Neuronal stem cell (in vitro differentiated cells): ENCODE results near the gene BIN1.

Source experiments
- DNase-seq: peaks from one replicate; pipeline ENCODE4 v3.0.0-alpha.2; 2013; ENCODE audit warnings: low spot score
- H2AFZ ChIP-seq: one replicate; pipeline ENCODE4 v1.6.1; 2013; ENCODE audit warnings: mild to moderate bottlenecking, low read length, inconsistent platforms
- H2AK5ac ChIP-seq: 2 replicates; pipeline ENCODE4 v1.6.1; 2013; ENCODE audit warnings: low read depth, mild to moderate bottlenecking, inconsistent platforms, low read length, moderate library complexity, mixed read lengths
- H2BK120ac ChIP-seq: 2 replicates; pipeline ENCODE4 v1.6.1; 2013; ENCODE audit warnings: low read depth, mild to moderate bottlenecking, inconsistent platforms, low read length, moderate library complexity, mixed read lengths
- H2BK12ac ChIP-seq: one replicate; pipeline ENCODE4 v1.6.1; 2013; ENCODE audit warnings: low read length, inconsistent platforms
- H2BK15ac ChIP-seq: 2 replicates; pipeline ENCODE4 v1.6.1; 2013; ENCODE audit warnings: mild to moderate bottlenecking, low read length, inconsistent platforms, mixed read lengths
- H2BK5ac ChIP-seq: one replicate; pipeline ENCODE4 v1.6.1; 2013; ENCODE audit warnings: inconsistent platforms, mild to moderate bottlenecking, low read length, moderate library complexity
- H3K14ac ChIP-seq: one replicate; pipeline ENCODE4 v1.6.1; 2013; ENCODE audit warnings: low read length, inconsistent platforms
- H3K18ac ChIP-seq: 2 replicates; pipeline ENCODE4 v1.6.1; 2013; ENCODE audit warnings: low read length, inconsistent platforms
- H3K23ac ChIP-seq: 2 replicates; pipeline ENCODE4 v1.6.1; 2013; ENCODE audit warnings: low read depth, mild to moderate bottlenecking, mixed read lengths, low read length, inconsistent platforms; ENCODE audit not compliant: poor library complexity
- H3K27ac ChIP-seq: replicated peaks from 3 replicates; pipeline ENCODE4 v1.5.1; 2013; ENCODE audit warnings: low read length, inconsistent platforms
- H3K27me3 ChIP-seq, 3 experiments: 2 replicates each; pipeline ENCODE4 v1.6.1; 2013; ENCODE audit warnings: low read length in 3 of 3, mild to moderate bottlenecking in 2 of 3, inconsistent platforms in 1 of 3, low read depth in 1 of 3, mixed read lengths in 1 of 3, moderate library complexity in 1 of 3; ENCODE audit not compliant: control insufficient read depth in 3 of 3, insufficient read depth in 3 of 3
- H3K36me3 ChIP-seq, 2 donors: replicated peaks in 1 of 2; 2 replicates each; pipeline ENCODE4 v1.6.1; 2013; ENCODE audit warnings: low read length in 2 of 2; ENCODE audit not compliant: control insufficient read depth in 2 of 2, insufficient read depth in 2 of 2
- H3K4ac ChIP-seq: 2 replicates; pipeline ENCODE4 v1.6.1; 2013; ENCODE audit warnings: inconsistent platforms, mild to moderate bottlenecking, low read length, moderate library complexity
- H3K4me1 ChIP-seq, 2 donors: 1 replicate in 1 of 2; 2 replicates in 1 of 2; pipeline ENCODE4 v1.6.1; 2013; ENCODE audit warnings: low read length in 2 of 2, low read depth in 1 of 2; ENCODE audit not compliant: control insufficient read depth in 2 of 2, insufficient read depth in 1 of 2
- H3K4me2 ChIP-seq: one replicate; pipeline ENCODE4 v1.6.1; 2013; ENCODE audit warnings: mild to moderate bottlenecking, low read length, inconsistent platforms; ENCODE audit not compliant: insufficient read depth, poor library complexity, severe bottlenecking
- H3K4me3 ChIP-seq, 2 donors: 2 replicates each; pipeline ENCODE4 v1.5.1; 2013; ENCODE audit warnings: low read length in 2 of 2, mild to moderate bottlenecking in 2 of 2, inconsistent platforms in 1 of 2, moderate library complexity in 1 of 2
- H3K79me1 ChIP-seq: one replicate; pipeline ENCODE4 v1.6.1; 2013; ENCODE audit warnings: low read depth, mild to moderate bottlenecking, inconsistent platforms, low read length, moderate library complexity
- H3K9ac ChIP-seq: one replicate; pipeline ENCODE4 v1.6.1; 2013; ENCODE audit warnings: mild to moderate bottlenecking, low read depth, low read length, inconsistent platforms; ENCODE audit not compliant: poor library complexity
- H3K9me3 ChIP-seq, 2 donors: replicated peaks in 1 of 2; 2 replicates each; pipeline versions ENCODE3 to v1.6.1; 2013; ENCODE audit warnings: low read length in 2 of 2, mild to moderate bottlenecking in 2 of 2, inconsistent platforms in 1 of 2, low read depth in 1 of 2, mixed read lengths in 1 of 2, moderate library complexity in 1 of 2; ENCODE audit not compliant: control insufficient read depth in 2 of 2, insufficient read depth in 1 of 2
- H4K8ac ChIP-seq: one replicate; pipeline ENCODE4 v1.6.1; 2013; ENCODE audit warnings: low read depth, mild to moderate bottlenecking, inconsistent platforms, low read length, moderate library complexity
- H4K91ac ChIP-seq: one replicate; pipeline ENCODE4 v1.6.1; 2013; ENCODE audit warnings: low read length, low read depth, mild to moderate bottlenecking, inconsistent platforms; ENCODE audit not compliant: poor library complexity
- WGBS, 2 donors: extraction: QIAGEN DNeasy Blood & Tissue Kit; methylation state at CpG; one replicate each; pipeline ENCODE4 v1.1.7; 2013; ENCODE audit warnings: missing lambda C conversion rate in 2 of 2, mixed read lengths in 1 of 2; ENCODE audit not compliant: insufficient read length in 2 of 2, insufficient replicate concordance in 1 of 2; ENCODE audit errors: extremely low coverage in 2 of 2; 5-methylcytosine and 5-hydroxymethylcytosine counted together

The BIN1 gene

GRCh38 chr2:127139766-127140165 lies 32.8 kb upstream of the BIN1 start:
- Histone ChIP-seq H2BK5ac (no peak overlapping the region), H3K4me3 (no peak overlapping the region), H3K36me3 (no peaks in the 10 kb centered on the region), H3K4me1 (peaks cover 0 to 1% of the 10 kb centered on the region in 2 donors), H3K9ac (no peak overlapping the region), H3K27ac (no peak overlapping the region), H3K14ac (no peak overlapping the region), H3K9me3 (peaks cover 0 to 2% of the 10 kb centered on the region in 2 donors), H3K79me1 (no peaks in the 10 kb centered on the region), H4K8ac (no peak overlapping the region), H3K23ac (no peak overlapping the region), H2BK15ac (no peak overlapping the region), H2AK5ac (no peak overlapping the region), H3K4me2 (no peak overlapping the region), H3K27me3 (peaks cover 0 to 19% (median 1%) of the 10 kb centered on the region in 3 experiments), H2AFZ (no peak overlapping the region), H3K18ac (no peak overlapping the region), H2BK120ac (no peak overlapping the region), H3K4ac (no peak overlapping the region), H2BK12ac (no peak overlapping the region), H4K91ac (no peak overlapping the region)
- no peak for DNase-seq
- no CpG with 5 or more reads among the region's 2 CpGs for WGBS, 2 donors

GRCh38 chr2:127138281-127138680 lies 31.3 kb upstream of the BIN1 start:
- Histone ChIP-seq H3K27ac (no peak overlapping the region), H3K18ac (peak overlapping the region; percentile 14)
- WGBS, 2 donors = no CpG with 5 or more reads among the region's 12 CpGs

GRCh38 chr2:127137741-127138140 lies 30.8 kb upstream of the BIN1 start:
- DNase-seq = no peak
- Histone ChIP-seq H2AK5ac (peak overlapping the region; percentile 33), H2AFZ (no peak overlapping the region), H3K14ac (no peak overlapping the region), H3K27me3 (peaks cover 0 to 18% (median 1%) of the 10 kb centered on the region in 3 experiments), H2BK15ac (no peak overlapping the region), H3K4me2 (no peak overlapping the region), H2BK12ac (peak overlapping the region; percentile 95), H4K8ac (no peak overlapping the region), H3K4me3 (peak overlapping the region in 1 of 2 donors; percentile 52), H4K91ac (peak overlapping the region; percentile 7), H2BK5ac (no peak overlapping the region), H3K23ac (no peak overlapping the region), H3K18ac (peak overlapping the region; percentile 15), H3K79me1 (no peaks in the 10 kb centered on the region), H3K9ac (peak overlapping the region; percentile 37), H3K27ac (no peak overlapping the region), H3K36me3 (no peaks in the 10 kb centered on the region), H3K9me3 (peaks cover 0 to 2% of the 10 kb centered on the region in 2 donors), H3K4ac (no peak overlapping the region), H2BK120ac (no peak overlapping the region), H3K4me1 (no peaks in the 10 kb centered on the region)
- WGBS, 2 donors = no CpG with 5 or more reads among the region's 15 CpGs

More at GRCh38 chr2:127138281-127138680, 31.3 kb upstream of the BIN1 start:
- no peak overlapping the region for H3K4me3 ChIP-seq
- H3K4me2 ChIP-seq = no peak overlapping the region
- no peak overlapping the region for H3K23ac ChIP-seq
- no peak overlapping the region for H4K91ac ChIP-seq
- H3K9ac ChIP-seq = no peak overlapping the region
- no peak overlapping the region for H3K4ac ChIP-seq
- peak overlapping the region; percentile 17 for H2AK5ac ChIP-seq
- no peak overlapping the region for H2BK12ac ChIP-seq
- H3K36me3 ChIP-seq = no peaks in the 10 kb centered on the region
- peaks cover 0 to 23% (median 1%) of the 10 kb centered on the region in 3 experiments for H3K27me3 ChIP-seq
- H2AFZ ChIP-seq = no peak overlapping the region
- H2BK15ac ChIP-seq = no peak overlapping the region
- no peak overlapping the region for H3K14ac ChIP-seq
- H2BK120ac ChIP-seq = no peak overlapping the region
- H3K79me1 ChIP-seq = no peaks in the 10 kb centered on the region
- no peak overlapping the region for H4K8ac ChIP-seq
- peaks cover 0 to 2% of the 10 kb centered on the region in 2 donors for H3K9me3 ChIP-seq
- DNase-seq = no peak
- H2BK5ac ChIP-seq = no peak overlapping the region
- peaks cover 0 to 1% of the 10 kb centered on the region in 2 donors for H3K4me1 ChIP-seq

- Histone ChIP-seq H4K91ac (peak overlapping the region; percentile 7), H2AFZ (no peak overlapping the region)
- WGBS, 2 donors = no CpG with 5 or more reads among the region's 12 CpGs
Observed at GRCh38 chr2:127137225-127137624, 30.3 kb upstream of the BIN1 start.

More at GRCh38 chr2:127137225-127137624, 30.3 kb upstream of the BIN1 start:
- peak overlapping the region; percentile 15 for H3K18ac ChIP-seq
- no peak overlapping the region for H3K23ac ChIP-seq
- no peak overlapping the region for H3K4me3 ChIP-seq
- peak overlapping the region; percentile 33 for H2AK5ac ChIP-seq
- no peak overlapping the region for H3K27ac ChIP-seq
- H4K8ac ChIP-seq = no peak overlapping the region
- peaks cover 0 to 16% (median 1%) of the 10 kb centered on the region in 3 experiments for H3K27me3 ChIP-seq
- H3K9me3 ChIP-seq = peaks cover 0 to 2% of the 10 kb centered on the region in 2 donors
- H3K14ac ChIP-seq = no peak overlapping the region
- H2BK5ac ChIP-seq = no peak overlapping the region
- no peaks in the 10 kb centered on the region for H3K79me1 ChIP-seq
- H3K36me3 ChIP-seq = no peaks in the 10 kb centered on the region
- no peak overlapping the region for H3K9ac ChIP-seq
- no peak overlapping the region for H3K4me2 ChIP-seq
- H3K4ac ChIP-seq = peak overlapping the region; percentile 4
- peak overlapping the region; percentile 95 for H2BK12ac ChIP-seq
- DNase-seq = no peak
- no peak overlapping the region for H2BK15ac ChIP-seq
- no peak overlapping the region for H2BK120ac ChIP-seq
- H3K4me1 ChIP-seq = no peaks in the 10 kb centered on the region
